HG03354 (cell line): ENCODE measurements around the gene MORC1.
"Not testable (repeated sequence)": the region's sequence is repeated elsewhere in the genome, so short reads cannot be mapped to it uniquely, and the experiment has no call there.

ENCODE experiments used
- ATAC-seq: cut with Tn5 transposase; IDR thresholded peaks from one replicate; pipeline ENCODE4 v1.9.1; 2021; ENCODE audit warnings: mild to moderate bottlenecking; ENCODE audit not compliant: unreplicated experiment, poor library complexity, severe bottlenecking

The MORC1 gene, protein sequence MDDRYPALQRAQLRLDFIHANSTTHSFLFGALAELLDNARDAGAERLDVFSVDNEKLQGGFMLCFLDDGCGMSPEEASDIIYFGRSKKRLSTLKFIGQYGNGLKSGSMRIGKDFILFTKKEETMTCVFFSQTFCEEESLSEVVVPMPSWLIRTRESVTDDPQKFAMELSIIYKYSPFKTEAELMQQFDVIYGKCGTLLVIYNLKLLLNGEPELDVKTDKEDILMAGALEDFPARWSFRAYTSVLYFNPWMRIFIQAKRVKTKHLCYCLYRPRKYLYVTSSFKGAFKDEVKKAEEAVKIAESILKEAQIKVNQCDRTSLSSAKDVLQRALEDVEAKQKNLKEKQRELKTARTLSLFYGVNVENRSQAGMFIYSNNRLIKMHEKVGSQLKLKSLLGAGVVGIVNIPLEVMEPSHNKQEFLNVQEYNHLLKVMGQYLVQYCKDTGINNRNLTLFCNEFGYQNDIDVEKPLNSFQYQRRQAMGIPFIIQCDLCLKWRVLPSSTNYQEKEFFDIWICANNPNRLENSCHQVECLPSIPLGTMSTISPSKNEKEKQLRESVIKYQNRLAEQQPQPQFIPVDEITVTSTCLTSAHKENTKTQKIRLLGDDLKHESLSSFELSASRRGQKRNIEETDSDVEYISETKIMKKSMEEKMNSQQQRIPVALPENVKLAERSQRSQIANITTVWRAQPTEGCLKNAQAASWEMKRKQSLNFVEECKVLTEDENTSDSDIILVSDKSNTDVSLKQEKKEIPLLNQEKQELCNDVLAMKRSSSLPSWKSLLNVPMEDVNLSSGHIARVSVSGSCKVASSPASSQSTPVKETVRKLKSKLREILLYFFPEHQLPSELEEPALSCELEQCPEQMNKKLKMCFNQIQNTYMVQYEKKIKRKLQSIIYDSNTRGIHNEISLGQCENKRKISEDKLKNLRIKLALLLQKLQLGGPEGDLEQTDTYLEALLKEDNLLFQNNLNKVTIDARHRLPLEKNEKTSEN

GRCh38 chr3:109117939-109118338, at the start of gene MORC1:
Gene MORC1 (minus strand): TSS chr3:109118134. CDS start chr3:109118059, 75 bp downstream.
- no peak for ATAC-seq

- no peak for ATAC-seq
Observed at GRCh38 chr3:109165905-109166304, 48.0 kb upstream of the MORC1 start.

- no peak for ATAC-seq
Observed at GRCh38 chr3:109161487-109162123, 43.7 kb upstream of the MORC1 start.

- no peak for ATAC-seq
Observed at GRCh38 chr3:109155828-109156227, 37.9 kb upstream of the MORC1 start.

DNA sequence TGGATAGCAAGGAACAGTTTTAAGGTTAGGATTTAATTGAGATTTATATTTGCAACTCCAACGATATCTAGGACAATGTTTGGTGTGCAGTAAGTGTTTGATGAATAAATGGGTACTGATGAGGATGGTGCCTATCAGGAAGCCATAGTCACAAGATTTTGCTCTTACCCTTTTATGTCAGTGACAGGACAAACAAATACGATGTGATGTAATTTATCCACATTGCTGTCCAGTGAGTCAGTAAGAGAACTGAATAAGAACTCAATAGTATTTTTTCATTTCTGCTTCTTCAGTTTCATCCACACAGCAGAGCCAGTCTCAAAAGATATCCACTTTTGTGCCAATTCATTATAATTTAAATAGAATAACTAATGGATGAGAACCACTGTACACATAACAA, 37.0 kb upstream of the MORC1 start:
- ATAC-seq = no peak

DNA sequence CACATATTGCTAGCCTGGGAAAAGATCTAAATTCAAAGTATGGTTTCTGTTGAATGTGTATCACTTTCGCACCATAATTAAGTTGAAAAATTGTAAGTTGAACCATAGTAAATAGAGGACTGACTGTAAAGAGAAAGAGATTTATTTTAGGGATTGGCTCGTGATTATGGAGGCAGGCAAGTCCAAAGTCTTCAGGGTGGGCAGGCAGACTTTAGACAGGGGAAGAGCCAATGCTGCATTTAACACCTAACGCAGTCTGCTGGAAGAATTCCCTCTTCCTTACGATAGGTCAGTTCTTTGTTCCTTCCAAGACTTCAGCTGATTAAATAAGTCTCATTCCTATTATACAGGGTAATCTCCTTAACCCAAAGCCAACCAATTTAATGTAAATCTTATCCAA, 34.4 kb upstream of the MORC1 start:
- ATAC-seq = no peak

GRCh38 chr3:109149078-109149477, 31.1 kb upstream of the MORC1 start:
- no peak for ATAC-seq

DNA sequence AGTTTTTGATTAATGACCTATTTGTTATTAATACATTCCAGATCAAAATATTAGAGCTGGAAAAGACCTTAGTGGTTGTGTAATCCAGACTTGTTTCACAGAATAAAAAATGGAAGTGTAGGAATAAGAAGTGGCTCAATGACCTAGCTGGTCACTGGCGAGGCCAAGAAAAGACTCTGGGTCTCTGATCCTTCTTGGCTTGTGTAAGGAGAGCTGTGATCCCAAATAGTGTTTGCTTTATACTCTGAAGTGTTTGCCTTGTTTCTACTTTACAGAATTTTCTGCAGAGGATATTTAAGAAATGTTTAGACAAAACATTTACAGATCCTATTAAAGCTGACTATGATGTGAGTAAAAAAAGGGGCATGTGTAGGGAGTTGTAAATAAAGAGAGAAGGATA, 25.7 kb upstream of the MORC1 start:
- ATAC-seq = no peak

GRCh38 chr3:109140318-109140717, 22.4 kb upstream of the MORC1 start:
- no peak for ATAC-seq

DNA sequence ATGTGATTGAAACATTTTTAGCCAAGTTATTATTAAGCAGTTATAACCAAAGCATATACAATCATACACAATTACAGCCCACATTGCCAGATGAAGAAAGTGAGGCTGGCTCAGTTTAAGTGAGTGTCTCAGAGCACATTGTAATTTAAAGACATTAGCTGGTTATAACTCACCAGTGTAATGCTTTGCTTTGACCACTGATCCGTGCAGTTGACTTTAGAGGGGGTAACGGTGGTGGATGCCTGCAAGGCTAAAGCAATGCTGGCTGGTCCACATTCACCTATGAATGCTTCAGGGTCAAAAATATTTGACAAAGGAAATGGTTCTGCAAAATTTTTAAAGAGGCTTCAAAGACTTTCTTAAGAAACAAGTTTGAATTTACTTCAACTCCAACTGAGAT, 19.8 kb upstream of the MORC1 start:
- no peak for ATAC-seq

GRCh38 chr3:109136523-109136922, 18.6 kb upstream of the MORC1 start, which contains the start of gene C3orf85:
Gene C3orf85 (plus strand): TSS chr3:109136719. CDS start chr3:109136848, 129 bp downstream.
- ATAC-seq = no peak

GRCh38 chr3:109133474-109133816, 15.5 kb upstream of the MORC1 start:
- ATAC-seq = not testable (repeated sequence)

DNA sequence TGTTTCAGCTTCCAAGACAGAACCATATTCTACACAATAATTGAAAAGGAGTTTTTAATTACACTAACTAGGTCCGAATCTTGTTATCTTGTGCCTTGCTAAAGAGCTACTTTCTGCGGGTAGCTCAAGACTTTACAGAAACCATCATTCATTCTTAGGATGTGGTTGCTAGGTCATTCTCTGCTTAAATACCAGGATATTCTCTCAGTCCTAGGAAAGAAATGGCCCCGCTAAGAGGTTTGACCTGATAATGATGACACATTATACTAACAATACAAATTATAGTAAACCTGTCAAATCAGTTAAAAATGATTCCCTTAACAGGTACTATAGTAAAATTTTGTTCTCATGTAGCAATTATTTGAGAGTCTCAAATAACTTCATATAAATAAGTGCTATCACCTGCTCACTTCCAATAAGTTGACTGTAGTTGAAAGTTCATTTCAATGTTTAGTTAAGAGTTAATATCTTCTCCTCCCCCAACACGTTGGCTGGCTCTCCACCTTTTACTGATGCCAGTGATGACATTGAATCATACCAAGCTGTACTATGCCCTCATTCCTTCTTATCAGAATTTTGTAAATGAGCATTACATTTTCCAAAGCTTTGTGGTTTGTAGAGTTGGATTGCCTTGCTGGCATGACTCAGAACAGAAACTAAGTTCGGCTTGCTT, 15.0 kb upstream of the MORC1 start:
- no peak for ATAC-seq

DNA sequence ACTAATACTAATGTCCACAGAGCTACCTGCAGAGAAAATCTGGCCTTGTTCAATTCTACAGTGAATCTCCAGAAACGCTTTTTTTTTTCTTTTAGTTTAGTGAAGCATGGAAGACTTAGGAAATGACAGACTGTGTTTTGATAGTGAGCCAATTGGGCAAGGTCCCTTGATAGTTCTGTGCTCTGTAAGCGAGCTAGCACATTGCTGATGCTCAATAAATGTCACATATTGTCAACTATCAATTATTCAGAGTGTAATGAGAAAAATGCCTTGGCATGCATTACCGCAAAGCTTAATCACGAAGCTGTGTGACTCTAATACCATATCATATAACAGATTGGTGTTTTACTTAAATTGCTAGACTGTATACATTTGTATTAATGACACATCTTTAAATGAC, 13.3 kb upstream of the MORC1 start:
- no peak for ATAC-seq

- ATAC-seq = no peak
Observed at GRCh38 chr3:109127553-109127952, 9.6 kb upstream of the MORC1 start.

GRCh38 chr3:109125902-109126301, 8.0 kb upstream of the MORC1 start:
- no peak for ATAC-seq

- ATAC-seq = no peak
Observed at GRCh38 chr3:109122690-109123089, 4.8 kb upstream of the MORC1 start.

GRCh38 chr3:109118584-109118983, 650 bp upstream of the MORC1 start:
- no peak for ATAC-seq

GRCh38 chr3:109116031-109116430, 1.9 kb downstream of the MORC1 start:
- no peak for ATAC-seq

- no peak for ATAC-seq
Observed at GRCh38 chr3:109115451-109115850, 2.5 kb downstream of the MORC1 start.
